Neutrophil (primary cell): ENCODE measurements around the gene NRG3.

Experiments
- H3K27ac ChIP-seq: fragments of 200-600 bp; sonication (generic); 2 replicates; pipeline ENCODE4 v1.5.1; 2016; ENCODE audit warnings: mild to moderate bottlenecking, moderate library complexity
- H3K27me3 ChIP-seq: fragments of 200-600 bp; sonication (generic); 2 replicates; pipeline ENCODE4 v1.6.0; 2016; ENCODE audit warnings: mild to moderate bottlenecking
- H3K36me3 ChIP-seq: fragments of 200-600 bp; sonication (generic); 2 replicates; pipeline ENCODE4 v1.5.1; 2017
- H3K4me1 ChIP-seq, 2 experiments: fragments of 200-600 bp in 1 of 2; sonication (generic) in 1 of 2; 1 replicate in 1 of 2; 2 replicates in 1 of 2; pipeline versions ENCODE4 v1.5.1 to v1.6.1; 2013 to 2016; ENCODE audit warnings: low read depth in 1 of 2, low read length in 1 of 2, mild to moderate bottlenecking in 1 of 2, moderate library complexity in 1 of 2; ENCODE audit not compliant: control insufficient read depth in 1 of 2, insufficient read depth in 1 of 2
- H3K4me3 ChIP-seq, 2 experiments: fragments of 200-600 bp in 1 of 2; sonication (generic) in 1 of 2; 1 replicate in 1 of 2; 2 replicates in 1 of 2; pipeline ENCODE4 v1.5.1; 2013 to 2016; ENCODE audit warnings: low read depth in 1 of 2, low read length in 1 of 2, mild to moderate bottlenecking in 1 of 2, moderate library complexity in 1 of 2
- H3K9me3 ChIP-seq: fragments of 200-600 bp; sonication (generic); 2 replicates; pipeline ENCODE4 v1.5.1; 2016
- TF ChIP-seq, protein P1 (sequence below): fragments of 200-600 bp; sonication (generic); IDR thresholded peaks from 2 replicates; pipeline ENCODE4 v1.5.1; 2016; ENCODE audit warnings: antibody characterized with exemption

The NRG3 gene

GRCh38 chr10:82211346-82211745, 336.4 kb downstream of the NRG3 start:
- TF ChIP-seq, protein P1, sequence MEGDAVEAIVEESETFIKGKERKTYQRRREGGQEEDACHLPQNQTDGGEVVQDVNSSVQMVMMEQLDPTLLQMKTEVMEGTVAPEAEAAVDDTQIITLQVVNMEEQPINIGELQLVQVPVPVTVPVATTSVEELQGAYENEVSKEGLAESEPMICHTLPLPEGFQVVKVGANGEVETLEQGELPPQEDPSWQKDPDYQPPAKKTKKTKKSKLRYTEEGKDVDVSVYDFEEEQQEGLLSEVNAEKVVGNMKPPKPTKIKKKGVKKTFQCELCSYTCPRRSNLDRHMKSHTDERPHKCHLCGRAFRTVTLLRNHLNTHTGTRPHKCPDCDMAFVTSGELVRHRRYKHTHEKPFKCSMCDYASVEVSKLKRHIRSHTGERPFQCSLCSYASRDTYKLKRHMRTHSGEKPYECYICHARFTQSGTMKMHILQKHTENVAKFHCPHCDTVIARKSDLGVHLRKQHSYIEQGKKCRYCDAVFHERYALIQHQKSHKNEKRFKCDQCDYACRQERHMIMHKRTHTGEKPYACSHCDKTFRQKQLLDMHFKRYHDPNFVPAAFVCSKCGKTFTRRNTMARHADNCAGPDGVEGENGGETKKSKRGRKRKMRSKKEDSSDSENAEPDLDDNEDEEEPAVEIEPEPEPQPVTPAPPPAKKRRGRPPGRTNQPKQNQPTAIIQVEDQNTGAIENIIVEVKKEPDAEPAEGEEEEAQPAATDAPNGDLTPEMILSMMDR = no peak
- Histone ChIP-seq H3K27ac (no peak overlapping the region), H3K27me3 (no peaks in the 10 kb centered on the region), H3K36me3 (no peaks in the 10 kb centered on the region), H3K4me1 (no peaks in the 10 kb centered on the region), H3K4me3 (no peak overlapping the region), H3K9me3 (no peaks in the 10 kb centered on the region)

DNA sequence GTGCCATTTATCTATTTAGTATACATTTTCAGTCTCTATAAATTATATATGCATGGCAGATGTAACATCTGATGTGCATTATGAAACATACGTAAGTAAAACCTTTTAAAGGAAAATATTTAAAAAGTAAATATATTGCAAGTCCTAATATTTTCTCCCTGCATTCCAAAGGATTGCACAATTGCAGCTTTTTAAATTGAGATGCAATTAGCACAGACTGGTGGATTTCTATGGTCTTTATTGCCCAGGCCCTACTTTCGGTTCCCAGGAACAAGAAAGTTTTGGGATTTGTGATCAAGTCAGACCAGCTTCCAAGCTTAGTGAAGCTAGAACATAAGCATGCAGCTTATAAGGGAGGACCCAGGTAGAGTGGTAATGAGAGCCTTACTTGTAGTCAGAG, 337.8 kb downstream of the NRG3 start:
- Histone ChIP-seq H3K36me3 (no peaks in the 10 kb centered on the region), H3K9me3 (no peaks in the 10 kb centered on the region), H3K27ac (no peak overlapping the region), H3K27me3 (no peaks in the 10 kb centered on the region), H3K4me1 (no peaks in the 10 kb centered on the region), H3K4me3 (no peak overlapping the region)
- TF ChIP-seq, protein P1 = no peak

DNA sequence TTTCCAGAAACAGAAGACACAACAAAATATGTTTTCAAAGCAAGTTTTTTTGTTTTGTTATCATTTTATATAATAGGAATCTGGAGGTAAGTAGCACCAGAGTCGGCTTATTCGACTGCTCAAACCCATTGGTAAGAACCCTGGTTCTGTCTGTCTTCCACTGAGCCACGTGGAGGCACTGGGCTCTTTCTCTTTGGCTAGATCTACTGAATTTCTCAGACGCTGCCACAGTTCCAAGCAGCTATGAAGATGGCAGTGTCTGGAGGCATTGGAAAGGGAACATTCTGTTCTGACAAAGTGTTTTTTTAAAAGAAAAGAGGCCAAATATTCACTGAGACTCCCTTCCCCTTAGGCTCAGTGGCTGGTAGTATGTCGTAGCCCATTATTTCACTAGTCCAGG, 338.8 kb downstream of the NRG3 start:
- H3K27ac ChIP-seq = no peak overlapping the region
- no peaks in the 10 kb centered on the region for H3K4me1 ChIP-seq
- TF ChIP-seq, protein P1 = no peak
- no peaks in the 10 kb centered on the region for H3K27me3 ChIP-seq
- H3K4me3 ChIP-seq = no peak overlapping the region
- no peaks in the 10 kb centered on the region for H3K9me3 ChIP-seq
- no peaks in the 10 kb centered on the region for H3K36me3 ChIP-seq

DNA sequence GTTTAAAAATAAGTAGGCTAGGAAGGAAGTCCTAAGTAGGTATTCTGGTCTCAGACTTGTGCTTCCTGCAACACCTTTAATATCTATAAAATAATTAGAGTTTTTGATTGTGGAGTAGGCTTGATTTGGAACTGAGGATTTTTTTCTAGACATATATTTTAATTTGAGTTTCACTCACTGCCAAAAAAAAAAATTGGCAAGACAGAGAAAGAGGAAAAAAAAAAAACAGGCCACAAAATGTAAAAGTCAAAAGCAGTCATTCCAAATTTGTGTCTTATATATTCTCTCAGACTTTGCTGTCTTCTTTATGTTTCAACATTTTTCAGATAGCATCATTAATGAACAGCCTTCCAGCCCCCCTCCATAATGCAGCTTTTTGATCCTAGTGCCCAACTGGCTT, 346.1 kb downstream of the NRG3 start:
- H3K4me1 ChIP-seq = no peaks in the 10 kb centered on the region
- H3K27me3 ChIP-seq = no peaks in the 10 kb centered on the region
- no peak overlapping the region for H3K4me3 ChIP-seq
- no peak overlapping the region for H3K27ac ChIP-seq
- no peaks in the 10 kb centered on the region for H3K36me3 ChIP-seq
- TF ChIP-seq, protein P1 = no peak
- H3K9me3 ChIP-seq = no peaks in the 10 kb centered on the region

DNA sequence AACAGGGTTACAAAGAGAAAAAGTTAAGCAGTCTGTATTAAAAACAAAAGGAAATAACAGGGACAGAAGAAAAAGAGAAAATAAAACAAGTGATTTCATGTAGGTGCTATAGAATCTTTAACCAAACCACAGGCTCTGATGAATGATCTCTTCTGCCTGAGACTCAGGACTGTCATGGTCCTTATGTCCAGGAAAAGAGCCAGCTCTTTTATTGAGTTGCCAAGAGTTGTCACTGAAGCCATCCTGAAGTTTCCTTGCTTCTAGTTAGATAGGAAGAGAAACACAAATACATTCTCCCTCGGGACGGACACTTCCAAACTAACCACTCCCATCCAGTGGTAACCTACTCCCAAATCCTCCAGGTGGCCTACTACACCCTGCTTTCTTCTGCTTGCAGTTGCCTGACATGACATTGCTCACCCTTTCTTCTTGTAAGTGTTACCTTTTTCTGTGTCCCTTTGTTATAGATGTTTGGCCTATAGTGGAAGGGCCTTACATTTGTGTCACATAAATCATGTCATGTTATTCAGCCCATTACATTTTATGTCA, 346.7 kb downstream of the NRG3 start:
- TF ChIP-seq, protein P1 = no peak
- Histone ChIP-seq H3K9me3 (no peaks in the 10 kb centered on the region), H3K27me3 (no peaks in the 10 kb centered on the region), H3K4me3 (no peak overlapping the region), H3K4me1 (no peaks in the 10 kb centered on the region), H3K27ac (no peak overlapping the region), H3K36me3 (no peaks in the 10 kb centered on the region)

GRCh38 chr10:82228701-82229100, 353.7 kb downstream of the NRG3 start:
- Histone ChIP-seq H3K27ac (no peak overlapping the region), H3K9me3 (no peaks in the 10 kb centered on the region), H3K27me3 (no peaks in the 10 kb centered on the region), H3K36me3 (no peaks in the 10 kb centered on the region), H3K4me1 (no peaks in the 10 kb centered on the region), H3K4me3 (no peak overlapping the region)
- TF ChIP-seq, protein P1 = no peak
